ENCODE measurements around the gene MAGT1.

MAGT1 gene

GRCh38 chrX:77936299-77936698, 41.1 kb upstream of the MAGT1 start:
- Histone ChIP-seq H3K4me3 (replicated peaks; ENCODE audit: insufficient read depth, low read length) (no peak overlapping the region), H3K27me3 (ENCODE audit: insufficient read depth, poor library complexity, severe bottlenecking) (no peaks in the 10 kb centered on the region), H3K27ac (replicated peaks) (no peak overlapping the region)
- TF ChIP-seq SPI1 (IDR thresholded peaks at IDR 0.05; ENCODE audit: borderline replicate concordance, low read depth) (no peak), POLR2AphosphoS5 (IDR thresholded peaks at IDR 0.05; ENCODE audit: low read depth) (no peak), REST (IDR thresholded peaks at IDR 0.05; ENCODE audit: insufficient replicate concordance, low read depth) (no peak), GABPA (IDR thresholded peaks at IDR 0.05; ENCODE audit: low read depth) (no peak), CTCF (IDR thresholded peaks at IDR 0.05; ENCODE audit: insufficient read depth, low read length) (no peak)
- no peak for DNase-seq (ENCODE audit: low read depth in 1 of 2, low spot score in 1 of 2)

GRCh38 chrX:77935886-77936285, 40.7 kb upstream of the MAGT1 start:
- H3K4me3 ChIP-seq (replicated peaks; ENCODE audit: insufficient read depth, low read length) = no peak overlapping the region
- no peak for DNase-seq (ENCODE audit: low read depth in 1 of 2, low spot score in 1 of 2)
- no peaks in the 10 kb centered on the region for H3K27me3 ChIP-seq (ENCODE audit: insufficient read depth, poor library complexity, severe bottlenecking)
- TF ChIP-seq POLR2AphosphoS5 (IDR thresholded peaks at IDR 0.05; ENCODE audit: low read depth) = no peak
- TF ChIP-seq SPI1 (IDR thresholded peaks at IDR 0.05; ENCODE audit: borderline replicate concordance, low read depth) = no peak
- no peak for TF ChIP-seq CTCF (IDR thresholded peaks at IDR 0.05; ENCODE audit: insufficient read depth, low read length)
- no peak overlapping the region for H3K27ac ChIP-seq (replicated peaks)

GRCh38 chrX:77930581-77930980, 35.3 kb upstream of the MAGT1 start:
- TF ChIP-seq GABPA (IDR thresholded peaks at IDR 0.05; ENCODE audit: low read depth) (no peak), CTCF (IDR thresholded peaks at IDR 0.05; ENCODE audit: insufficient read depth, low read length) (no peak), POLR2AphosphoS5 (IDR thresholded peaks at IDR 0.05; ENCODE audit: low read depth) (no peak), SPI1 (IDR thresholded peaks at IDR 0.05; ENCODE audit: borderline replicate concordance, low read depth) (peak; percentile 32; the same call in 1 of the 2 replicates), REST (IDR thresholded peaks at IDR 0.05; ENCODE audit: insufficient replicate concordance, low read depth) (no peak)
- Histone ChIP-seq H3K4me3 (replicated peaks; ENCODE audit: insufficient read depth, low read length) (no peak overlapping the region), H3K27ac (replicated peaks) (no peak overlapping the region), H3K27me3 (ENCODE audit: insufficient read depth, poor library complexity, severe bottlenecking) (no peaks in the 10 kb centered on the region)
- no peak for DNase-seq (ENCODE audit: low read depth in 1 of 2, low spot score in 1 of 2)

- H3K27me3 ChIP-seq (ENCODE audit: insufficient read depth, poor library complexity, severe bottlenecking) = no peaks in the 10 kb centered on the region
- no peak for DNase-seq (ENCODE audit: low read depth in 1 of 2, low spot score in 1 of 2)
- TF ChIP-seq SPI1 (IDR thresholded peaks at IDR 0.05; ENCODE audit: borderline replicate concordance, low read depth) = no peak
- TF ChIP-seq POLR2AphosphoS5 (IDR thresholded peaks at IDR 0.05; ENCODE audit: low read depth) = no peak
- no peak overlapping the region for H3K4me3 ChIP-seq (replicated peaks; ENCODE audit: insufficient read depth, low read length)
- no peak overlapping the region for H3K27ac ChIP-seq (replicated peaks)
Measured at GRCh38 chrX:77925764-77926163, 30.5 kb upstream of the MAGT1 start.

Data from HL-60 (cell line).